ENCODE measurements around the gene RPL39L.
"Not testable (repeated sequence)": the region's sequence is repeated elsewhere in the genome, so short reads cannot be mapped to it uniquely, and the experiment has no call there.

The RPL39L gene

GRCh38 chr3:187139126-187139894, at the start of gene RPL39L:
RPL39L (minus strand) TSS chr3:187139496; CDS start chr3:187121300, 18,196 bp downstream.
- Mint-ChIP-seq H3K4me1 (peaks cover 10% of the 10 kb centered on the region), H3K36me3 (peaks cover 12% of the 10 kb centered on the region), H3K4me3 (peak within 1 kb of the TSS; percentile 91), H3K27me3 (no peaks in the 10 kb centered on the region), H3K27ac (peak within 1 kb of the TSS; percentile 97), H3K9me3 (peaks cover 9% of the 10 kb centered on the region)
- ATAC-seq (ENCODE audit: low read depth) (peak; percentile 92), DNase-seq (ENCODE audit: low spot score in 2 of 2) (peak; percentile 90 to 95)

GRCh38 chr3:187188931-187189330, 49.6 kb upstream of the RPL39L start:
- Mint-ChIP-seq H3K36me3 (no peaks in the 10 kb centered on the region), H3K4me1 (peaks cover 3% of the 10 kb centered on the region), H3K4me3 (no peak overlapping the region), H3K27ac (no peak overlapping the region), H3K27me3 (peaks cover 28% of the 10 kb centered on the region), H3K9me3 (peaks cover 2% of the 10 kb centered on the region)
- peak in 1 of 2 donors; percentile 7 for DNase-seq (ENCODE audit: low spot score in 2 of 2)
- ATAC-seq (ENCODE audit: low read depth) = peak; percentile 88

GRCh38 chr3:187186801-187187421, 47.6 kb upstream of the RPL39L start:
- peaks cover 3% of the 10 kb centered on the region for H3K4me1 Mint-ChIP-seq
- DNase-seq (ENCODE audit: low spot score in 2 of 2) (no peak), ATAC-seq (ENCODE audit: low read depth) (no peak)
- H3K4me3 Mint-ChIP-seq = no peak overlapping the region
- H3K9me3 Mint-ChIP-seq = peaks cover 2% of the 10 kb centered on the region
- H3K27me3 Mint-ChIP-seq = peaks cover 19% of the 10 kb centered on the region
- H3K36me3 Mint-ChIP-seq = no peaks in the 10 kb centered on the region
- no peak overlapping the region for H3K27ac Mint-ChIP-seq

GRCh38 chr3:187186375-187186774, 47.1 kb upstream of the RPL39L start:
- H3K36me3 Mint-ChIP-seq = no peaks in the 10 kb centered on the region
- no peak overlapping the region for H3K4me3 Mint-ChIP-seq
- no peak overlapping the region for H3K27ac Mint-ChIP-seq
- peaks cover 3% of the 10 kb centered on the region for H3K4me1 Mint-ChIP-seq
- DNase-seq (ENCODE audit: low spot score in 2 of 2) (no peak), ATAC-seq (ENCODE audit: low read depth) (no peak)
- H3K27me3 Mint-ChIP-seq = peaks cover 17% of the 10 kb centered on the region
- peaks cover 2% of the 10 kb centered on the region for H3K9me3 Mint-ChIP-seq

- DNase-seq (ENCODE audit: low spot score in 2 of 2) (no peak), ATAC-seq (ENCODE audit: low read depth) (no peak)
- Mint-ChIP-seq H3K27me3 (peaks cover 12% of the 10 kb centered on the region), H3K4me3 (no peak overlapping the region), H3K9me3 (peaks cover 2% of the 10 kb centered on the region), H3K36me3 (no peaks in the 10 kb centered on the region), H3K4me1 (peaks cover 3% of the 10 kb centered on the region), H3K27ac (no peak overlapping the region)
Observed at GRCh38 chr3:187185759-187186158, 46.5 kb upstream of the RPL39L start.

- no peak for ATAC-seq (ENCODE audit: low read depth)
- Mint-ChIP-seq H3K27ac (no peak overlapping the region), H3K27me3 (peaks cover 21% of the 10 kb centered on the region), H3K4me1 (peaks cover under 1% of the 10 kb centered on the region), H3K36me3 (no peaks in the 10 kb centered on the region), H3K4me3 (no peak overlapping the region), H3K9me3 (peaks cover 2% of the 10 kb centered on the region)
- DNase-seq (ENCODE audit: low spot score in 2 of 2) = no peak
Observed at GRCh38 chr3:187183903-187184302, 44.6 kb upstream of the RPL39L start.

- no peaks in the 10 kb centered on the region for H3K4me1 Mint-ChIP-seq
- H3K4me3 Mint-ChIP-seq = no peak overlapping the region
- ATAC-seq (ENCODE audit: low read depth) = no peak
- peaks cover 21% of the 10 kb centered on the region for H3K27me3 Mint-ChIP-seq
- no peaks in the 10 kb centered on the region for H3K36me3 Mint-ChIP-seq
- no peak for DNase-seq (ENCODE audit: low spot score in 2 of 2)
- H3K27ac Mint-ChIP-seq = no peak overlapping the region
- peaks cover 2% of the 10 kb centered on the region for H3K9me3 Mint-ChIP-seq
Observed at GRCh38 chr3:187183210-187183862, 44.0 kb upstream of the RPL39L start.

- H3K27me3 Mint-ChIP-seq = peaks cover 31% of the 10 kb centered on the region
- no peaks in the 10 kb centered on the region for H3K4me1 Mint-ChIP-seq
Observed at GRCh38 chr3:187181454-187182170, 42.3 kb upstream of the RPL39L start.

GRCh38 chr3:187172929-187173328, 33.6 kb upstream of the RPL39L start:
- H3K9me3 Mint-ChIP-seq = no peaks in the 10 kb centered on the region
- H3K4me1 Mint-ChIP-seq = no peaks in the 10 kb centered on the region
- no peak for ATAC-seq (ENCODE audit: low read depth)
- peaks cover 15% of the 10 kb centered on the region for H3K27me3 Mint-ChIP-seq
- no peaks in the 10 kb centered on the region for H3K36me3 Mint-ChIP-seq
- no peak for DNase-seq (ENCODE audit: low spot score in 2 of 2)
- H3K4me3 Mint-ChIP-seq = no peak overlapping the region
- no peak overlapping the region for H3K27ac Mint-ChIP-seq

More at GRCh38 chr3:187181454-187182170, 42.3 kb upstream of the RPL39L start:
- no peaks in the 10 kb centered on the region for H3K36me3 Mint-ChIP-seq
- H3K9me3 Mint-ChIP-seq = no peaks in the 10 kb centered on the region
- DNase-seq (ENCODE audit: low spot score in 2 of 2) (no peak), ATAC-seq (ENCODE audit: low read depth) (no peak)
- no peak overlapping the region for H3K27ac Mint-ChIP-seq
- H3K4me3 Mint-ChIP-seq = no peak overlapping the region

- H3K36me3 Mint-ChIP-seq; H3K9me3 Mint-ChIP-seq; DNase-seq (ENCODE audit: low spot score in 2 of 2); H3K27me3 Mint-ChIP-seq; ATAC-seq (ENCODE audit: low read depth); H3K27ac Mint-ChIP-seq; H3K4me1 Mint-ChIP-seq; H3K4me3 Mint-ChIP-seq: not testable (repeated sequence)
Observed at GRCh38 chr3:187170911-187171310, 31.6 kb upstream of the RPL39L start.

- Mint-ChIP-seq H3K36me3 (no peaks in the 10 kb centered on the region), H3K4me1 (no peaks in the 10 kb centered on the region), H3K27me3 (peaks cover 5% of the 10 kb centered on the region), H3K4me3 (no peak overlapping the region), H3K27ac (no peak overlapping the region), H3K9me3 (no peaks in the 10 kb centered on the region)
- ATAC-seq (ENCODE audit: low read depth) (no peak), DNase-seq (ENCODE audit: low spot score in 2 of 2) (no peak)
Observed at GRCh38 chr3:187169231-187169960, 30.1 kb upstream of the RPL39L start.

GRCh38 chr3:187167777-187168176, 28.5 kb upstream of the RPL39L start:
- Mint-ChIP-seq H3K4me3 (no peak overlapping the region), H3K27ac (no peak overlapping the region), H3K27me3 (peaks cover 3% of the 10 kb centered on the region), H3K4me1 (no peaks in the 10 kb centered on the region), H3K36me3 (no peaks in the 10 kb centered on the region), H3K9me3 (no peaks in the 10 kb centered on the region)
- ATAC-seq (ENCODE audit: low read depth) (no peak), DNase-seq (ENCODE audit: low spot score in 2 of 2) (no peak)

GRCh38 chr3:187166750-187167149, 27.5 kb upstream of the RPL39L start:
- ATAC-seq (ENCODE audit: low read depth) (no peak), DNase-seq (ENCODE audit: low spot score in 2 of 2) (no peak)
- Mint-ChIP-seq H3K4me1 (no peaks in the 10 kb centered on the region), H3K27me3 (no peaks in the 10 kb centered on the region), H3K4me3 (no peak overlapping the region), H3K9me3 (no peaks in the 10 kb centered on the region), H3K27ac (peak overlapping the region; percentile 7), H3K36me3 (no peaks in the 10 kb centered on the region)
